Spleen (tissue), 7 donors: Measurements from ENCODE around the gene PRKAG3.

Experiments used
- POLR2A ChIP-seq, 3 donors: fragments of 450-650 bp; IDR thresholded peaks; one replicate each; pipeline ENCODE4 v1.5.1; 2017; ENCODE audit warnings: antibody characterized with exemption in 3 of 3, mild to moderate bottlenecking in 1 of 3
- POLR2AphosphoS5 ChIP-seq, 3 donors: sonication (generic); formaldehyde crosslinking; IDR thresholded peaks; one replicate each; pipeline ENCODE4 v1.5.1; 2017; ENCODE audit warnings: antibody characterized with exemption in 3 of 3
- TF ChIP-seq, protein P1 (sequence below), 11 experiments: fragments of 200-600 bp in 7 of 11; fragments of 450-650 bp in 4 of 11; sonication (generic) in 4 of 11; IDR thresholded peaks in 8 of 11; conservative IDR thresholded peaks in 3 of 11; 1 replicate in 7 of 11; 2 replicates in 4 of 11; pipeline versions ENCODE4 v1.4.0 to v1.8.0; 2016 to 2021; ENCODE audit warnings: antibody characterized with exemption in 11 of 11, inconsistent platforms in 4 of 11, mild to moderate bottlenecking in 1 of 11
- donor health status: DM: no; HTN: no; CAD: no; lungs with moderate emphysema.
- donor health status: DM: no; HTN: no; CAD: no.
- donor health status: DM: no; HTN: no; CAD: no.

- TF ChIP-seq POLR2A (IDR thresholded peaks at IDR 0.05) (no peak), POLR2AphosphoS5 (IDR thresholded peaks at IDR 0.05) (no peak)
- TF ChIP-seq, protein P1, sequence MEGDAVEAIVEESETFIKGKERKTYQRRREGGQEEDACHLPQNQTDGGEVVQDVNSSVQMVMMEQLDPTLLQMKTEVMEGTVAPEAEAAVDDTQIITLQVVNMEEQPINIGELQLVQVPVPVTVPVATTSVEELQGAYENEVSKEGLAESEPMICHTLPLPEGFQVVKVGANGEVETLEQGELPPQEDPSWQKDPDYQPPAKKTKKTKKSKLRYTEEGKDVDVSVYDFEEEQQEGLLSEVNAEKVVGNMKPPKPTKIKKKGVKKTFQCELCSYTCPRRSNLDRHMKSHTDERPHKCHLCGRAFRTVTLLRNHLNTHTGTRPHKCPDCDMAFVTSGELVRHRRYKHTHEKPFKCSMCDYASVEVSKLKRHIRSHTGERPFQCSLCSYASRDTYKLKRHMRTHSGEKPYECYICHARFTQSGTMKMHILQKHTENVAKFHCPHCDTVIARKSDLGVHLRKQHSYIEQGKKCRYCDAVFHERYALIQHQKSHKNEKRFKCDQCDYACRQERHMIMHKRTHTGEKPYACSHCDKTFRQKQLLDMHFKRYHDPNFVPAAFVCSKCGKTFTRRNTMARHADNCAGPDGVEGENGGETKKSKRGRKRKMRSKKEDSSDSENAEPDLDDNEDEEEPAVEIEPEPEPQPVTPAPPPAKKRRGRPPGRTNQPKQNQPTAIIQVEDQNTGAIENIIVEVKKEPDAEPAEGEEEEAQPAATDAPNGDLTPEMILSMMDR (IDR thresholded peaks at IDR 0.05 in 8 of 11, conservative IDR thresholded peaks at IDR 0.05 in 3 of 11) = no peak
Observed at GRCh38 chr2:218877331-218877730, 45.7 kb upstream of the PRKAG3 start.
